ENCODE data around the gene EFEMP2.

DNA sequence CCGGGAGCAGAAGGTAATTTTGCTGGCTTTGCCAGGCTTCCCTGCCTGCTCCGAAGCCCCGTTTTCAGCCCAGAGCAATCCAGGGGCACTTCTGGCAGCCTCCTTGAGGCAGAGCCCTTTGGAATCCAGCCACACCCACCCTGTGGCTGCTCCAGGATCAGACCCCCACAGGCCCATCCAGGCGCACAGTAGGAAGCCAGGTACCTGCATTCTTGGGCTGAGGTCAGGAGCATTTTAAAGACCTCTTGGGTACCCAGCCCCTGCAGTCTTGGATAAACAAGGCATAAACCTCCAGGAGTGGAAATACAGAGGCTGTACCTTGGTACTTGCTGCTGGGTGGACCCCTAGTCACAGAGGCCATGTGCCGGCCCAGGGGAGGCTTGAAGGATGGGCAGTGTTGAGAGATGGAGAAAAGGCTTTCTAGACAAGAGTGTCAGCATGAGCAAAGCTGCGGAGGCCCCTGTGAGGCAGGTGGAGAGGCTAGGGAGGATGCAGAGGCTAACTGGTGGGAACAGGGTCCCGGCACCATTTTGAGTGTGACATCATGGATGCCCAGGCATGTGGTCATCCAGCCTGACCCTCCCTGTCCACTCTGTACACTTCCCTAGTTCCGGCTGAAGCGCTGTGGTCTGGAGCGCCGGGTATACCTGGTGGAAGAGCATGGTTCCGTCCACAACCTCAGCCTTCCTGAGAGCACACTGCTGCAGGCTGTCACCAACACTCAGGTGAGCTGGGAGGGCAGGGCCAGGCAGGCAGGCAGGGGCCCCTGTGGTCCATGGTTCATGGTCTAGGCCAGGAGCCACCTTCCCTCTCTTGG, 8.5 kb downstream of the EFEMP2 start:
- TF ChIP-seq, protein P1, sequence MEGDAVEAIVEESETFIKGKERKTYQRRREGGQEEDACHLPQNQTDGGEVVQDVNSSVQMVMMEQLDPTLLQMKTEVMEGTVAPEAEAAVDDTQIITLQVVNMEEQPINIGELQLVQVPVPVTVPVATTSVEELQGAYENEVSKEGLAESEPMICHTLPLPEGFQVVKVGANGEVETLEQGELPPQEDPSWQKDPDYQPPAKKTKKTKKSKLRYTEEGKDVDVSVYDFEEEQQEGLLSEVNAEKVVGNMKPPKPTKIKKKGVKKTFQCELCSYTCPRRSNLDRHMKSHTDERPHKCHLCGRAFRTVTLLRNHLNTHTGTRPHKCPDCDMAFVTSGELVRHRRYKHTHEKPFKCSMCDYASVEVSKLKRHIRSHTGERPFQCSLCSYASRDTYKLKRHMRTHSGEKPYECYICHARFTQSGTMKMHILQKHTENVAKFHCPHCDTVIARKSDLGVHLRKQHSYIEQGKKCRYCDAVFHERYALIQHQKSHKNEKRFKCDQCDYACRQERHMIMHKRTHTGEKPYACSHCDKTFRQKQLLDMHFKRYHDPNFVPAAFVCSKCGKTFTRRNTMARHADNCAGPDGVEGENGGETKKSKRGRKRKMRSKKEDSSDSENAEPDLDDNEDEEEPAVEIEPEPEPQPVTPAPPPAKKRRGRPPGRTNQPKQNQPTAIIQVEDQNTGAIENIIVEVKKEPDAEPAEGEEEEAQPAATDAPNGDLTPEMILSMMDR (IDR thresholded peaks at IDR 0.05), result no peak
- TF ChIP-seq EZH2phosphoT487 (IDR thresholded peaks at IDR 0.05) (no peak), EZH2 (IDR thresholded peaks at IDR 0.05) (no peak)

Data from neural progenitor cell (in vitro differentiated cells).